ENCODE measurements around the gene SLC16A9. TPM values are rescaled to one million over a fixed set of nuclear protein-coding genes. Genes with fewer than 3 reads are reported as not detected.
A peak's percentile ranks its signal among the peaks of the same experiment; 100 is the strongest.

Gene SLC16A9
- total RNA-seq, 1 experiment from 2014 or later = 5.9 TPM

- DNase-seq (ENCODE audit: low read depth, low spot score) = no peak
Observed at GRCh38 chr10:59711871-59712494, 2.3 kb upstream of the SLC16A9 start.

GRCh38 chr10:59708816-59709394 is 745 bp downstream of the SLC16A9 start:
- Histone ChIP-seq H3K27ac (ENCODE audit: low read depth, low read length) (peak overlapping the region; percentile 73), H3K4me3 (replicated peaks in 1 of 2; ENCODE audit: low read depth in 1 of 2, low read length in 2 of 2) (peak overlapping the region; percentile 72 to 79), H3K4me2 (ENCODE audit: low read length) (peak overlapping the region; percentile 93), H2AFZ (ENCODE audit: low read depth, low read length, poor library complexity, severe bottlenecking) (peak overlapping the region; percentile 71), H3K36me3 (ENCODE audit: control insufficient read depth in 1 of 2, insufficient read depth in 2 of 2, low read length in 2 of 2) (no peaks in the 10 kb centered on the region), H3K9ac (ENCODE audit: low read length) (peak overlapping the region; percentile 78), H3K9me3 (ENCODE audit: control insufficient read depth in 1 of 2, insufficient read depth in 1 of 2, low read depth in 1 of 2, low read length in 2 of 2) (no peaks in the 10 kb centered on the region), H3K27me3 (ENCODE audit: insufficient read depth, low read length) (no peaks in the 10 kb centered on the region), H4K20me1 (ENCODE audit: insufficient read depth) (no peaks in the 10 kb centered on the region), H3K79me2 (ENCODE audit: insufficient read depth, low read length) (no peaks in the 10 kb centered on the region), H3K4me1 (ENCODE audit: control insufficient read depth in 1 of 2, insufficient read depth in 2 of 2, low read length in 2 of 2) (peaks cover 2 to 13% of the 10 kb centered on the region in 2 experiments; a peak in 3 of 4 replicates), H3K9me2 (ENCODE audit: insufficient read depth) (no peaks in the 10 kb centered on the region)
- DNase-seq (ENCODE audit: low read depth, low spot score) (no peak), ATAC-seq (peak; percentile 65)
- CTCF ChIA-PET = no interaction called here
- POLR2A ChIA-PET = no interaction called here
- RAD21 ChIA-PET (ENCODE audit: low non-redundant PET in 1 of 2, low total read pairs in 2 of 2, uncharacterized antibody in 2 of 2, unreplicated experiment in 2 of 2) = no interaction called here
- TF ChIP-seq MAX (IDR thresholded peaks at IDR 0.05) (0 out of 2 replicates have a peak, but pooled peaks have one; percentile 27), POLR2AphosphoS5 (IDR thresholded peaks at IDR 0.05; ENCODE audit: low read depth, low read length) (0 out of 2 replicates have a peak, but pooled peaks have one; percentile 6), ATF3 (IDR thresholded peaks at IDR 0.05) (no peak)
- intact Hi-C loops (cut with micrococcal nuclease) = no loop called here
- BruUV-seq (replicated peaks) = no TSS peak

More at GRCh38 chr10:59711871-59712494, 2.3 kb upstream of the SLC16A9 start:
- Histone ChIP-seq H3K27me3 (ENCODE audit: insufficient read depth, low read length) (no peaks in the 10 kb centered on the region), H2AFZ (ENCODE audit: low read depth, low read length, poor library complexity, severe bottlenecking) (no peak overlapping the region), H3K4me2 (ENCODE audit: low read length) (no peak overlapping the region), H3K27ac (ENCODE audit: low read depth, low read length) (no peak overlapping the region), H3K4me1 (ENCODE audit: control insufficient read depth in 1 of 2, insufficient read depth in 2 of 2, low read length in 2 of 2) (peaks cover 2 to 13% of the 10 kb centered on the region in 2 experiments; a peak in 3 of 4 replicates), H3K9ac (ENCODE audit: low read length) (no peak overlapping the region), H3K4me3 (replicated peaks in 1 of 2; ENCODE audit: low read depth in 1 of 2, low read length in 2 of 2) (no peak overlapping the region), H3K79me2 (ENCODE audit: insufficient read depth, low read length) (no peaks in the 10 kb centered on the region), H3K36me3 (ENCODE audit: control insufficient read depth in 1 of 2, insufficient read depth in 2 of 2, low read length in 2 of 2) (no peaks in the 10 kb centered on the region), H3K9me2 (ENCODE audit: insufficient read depth) (no peaks in the 10 kb centered on the region), H4K20me1 (ENCODE audit: insufficient read depth) (no peaks in the 10 kb centered on the region), H3K9me3 (ENCODE audit: control insufficient read depth in 1 of 2, insufficient read depth in 1 of 2, low read depth in 1 of 2, low read length in 2 of 2) (no peaks in the 10 kb centered on the region)
- intact Hi-C loops (cut with micrococcal nuclease) = no loop called here
- TF ChIP-seq MAX (IDR thresholded peaks at IDR 0.05) = no peak
- no peak for TF ChIP-seq YY1 (IDR thresholded peaks at IDR 0.05; ENCODE audit: extremely low read depth, insufficient replicate concordance, low read depth, low read length)
- TF ChIP-seq ELF1 (IDR thresholded peaks at IDR 0.05; ENCODE audit: borderline replicate concordance, low read depth) = no peak
- TF ChIP-seq POLR2AphosphoS5 (IDR thresholded peaks at IDR 0.05; ENCODE audit: low read depth, low read length) = no peak
- no peak for TF ChIP-seq CEBPB (IDR thresholded peaks at IDR 0.05; ENCODE audit: low read depth)
- RAD21 ChIA-PET (ENCODE audit: low non-redundant PET in 1 of 2, low total read pairs in 2 of 2, uncharacterized antibody in 2 of 2, unreplicated experiment in 2 of 2) = no interaction called here
- CTCF ChIA-PET = no interaction called here
- ATAC-seq = no peak
- BruUV-seq (replicated peaks) = no TSS peak
- POLR2A ChIA-PET = no interaction called here
